Pancreas (tissue), 10 donors: ENCODE results near the gene JMJD8. TPM values are rescaled to one million over a fixed set of nuclear protein-coding genes. Genes with fewer than 3 reads are reported as not detected.

Experiments used
- ATAC-seq, 4 donors: fragments of 200-7000 bp; cut with Tn5 transposase; one replicate each; pipeline versions ENCODE4 v1.8.0 to v1.9.1; 2020; ENCODE audit warnings: mild to moderate bottlenecking in 4 of 4, moderate library complexity in 4 of 4
- DNase-seq, 6 donors: peaks; one replicate each; pipeline ENCODE4 v3.0.0-alpha.2; 2020
- FAIRE-seq: peaks from 2 replicates; lab custom pipeline; 2012; peaks lifted over from hg19 to GRCh38; lab: Jason Lieb, UNC
- H3K27ac ChIP-seq, 4 donors: fragments of 200-600 bp; sonication (generic); 1 replicate in 3 of 4; 2 replicates in 1 of 4; pipeline versions ENCODE4 v1.5.0 to v1.8.0; 2020
- H3K27me3 ChIP-seq, 4 donors: fragments of 200-600 bp; one replicate each; pipeline ENCODE4 v1.8.0; 2021
- H3K36me3 ChIP-seq, 3 donors: fragments of 200-600 bp; sonication (generic) in 1 of 3; one replicate each; pipeline versions ENCODE4 v1.5.0 to v1.8.0; 2020 to 2021
- H3K4me1 ChIP-seq, 3 donors: fragments of 200-600 bp; one replicate each; pipeline ENCODE4 v1.8.0; 2021
- H3K4me3 ChIP-seq, 4 donors: fragments of 200-600 bp; sonication (generic) in 2 of 4; one replicate each; pipeline versions ENCODE4 v1.5.0 to v1.8.0; 2020 to 2021
- H3K9me3 ChIP-seq, 4 donors: fragments of 200-600 bp; one replicate each; pipeline ENCODE4 v1.8.0; 2021
- WGBS, 2 donors: extraction: QIAGEN DNeasy Blood & Tissue Kit; methylation state at CpG; one replicate each; pipeline ENCODE4 v1.1.7; 2013; 5-methylcytosine and 5-hydroxymethylcytosine counted together
- intact Hi-C, 3 donors: fragments of 100-400 bp; cut with DNase I; formaldehyde crosslinking; loops; one replicate each; pipeline versions ENCODE4 v1.11.1 to v1.14.2; 2022
- polyA plus RNA-seq, 2 donors: library from polyadenylated mRNA; stranded (reverse); fragments of 200-250 nt; gene quantifications; one replicate each; pipeline ENCODE4 v1.2.3, GENCODE V29; 2013
- total RNA-seq, 6 donors: library from RNA; stranded (reverse); fragmentation: NEBNext Ultra II Directional in 4 of 6; extraction: Animal tissue kit (Norgen Biotek cat#: 25700) in 4 of 6; gene quantifications; one replicate each; pipeline versions ENCODE4 v1.2.1 to v1.2.4, GENCODE V29; 2021 to 2023
- TF ChIP-seq, protein P1 (sequence below), 4 donors: fragments of 200-600 bp; sonication (generic) in 3 of 4; IDR thresholded peaks; one replicate each; pipeline versions ENCODE4 v1.5.0 to v1.8.0; 2021; ENCODE audit warnings: antibody characterized with exemption in 4 of 4
- donor health status: healthy with polysubstance abuse.
- donor health status: DM: no; HTN: no; CAD: no; lungs with moderate emphysema.
- donor health status: DM: no; HTN: no; CAD: no.
- donor health status: control.
- donor health status: control.
- donor health status: Bipolar disorder and iron deficiency.
- donor health status: DM: yes; HTN: yes; CAD: no.
- donor health status: DM: no; HTN: no; CAD: no.
- donor health status: DM: no; HTN: no; CAD: no.
- donor health status: DM: yes; HTN: yes; CAD: no.

Gene JMJD8
- total and polyA plus RNA-seq, 8 donors = 25.0 to 50.2 (median 34.2) TPM

- 68 to 70% methylated on average over 10 to 12 of the region's 12 CpGs for WGBS, 2 donors
- H3K27me3 ChIP-seq = peaks cover 0 to 46% (median 14%) of the 10 kb centered on the region in 4 donors
- no peak for DNase-seq
- no peaks in the 10 kb centered on the region for H3K36me3 ChIP-seq
- intact Hi-C loops = loop anchor here in 1 of 3 donors (10.0 kb wide), 1 partner anchor 81 kb away; the partner anchor contains the start of genes CHTF18 and RPUSD1
- no peaks in the 10 kb centered on the region for H3K9me3 ChIP-seq
- no peak overlapping the region for H3K27ac ChIP-seq
- no peak overlapping the region for H3K4me3 ChIP-seq
- no peak for FAIRE-seq
- ATAC-seq = no peak
- H3K4me1 ChIP-seq = no peaks in the 10 kb centered on the region
- TF ChIP-seq, protein P1, sequence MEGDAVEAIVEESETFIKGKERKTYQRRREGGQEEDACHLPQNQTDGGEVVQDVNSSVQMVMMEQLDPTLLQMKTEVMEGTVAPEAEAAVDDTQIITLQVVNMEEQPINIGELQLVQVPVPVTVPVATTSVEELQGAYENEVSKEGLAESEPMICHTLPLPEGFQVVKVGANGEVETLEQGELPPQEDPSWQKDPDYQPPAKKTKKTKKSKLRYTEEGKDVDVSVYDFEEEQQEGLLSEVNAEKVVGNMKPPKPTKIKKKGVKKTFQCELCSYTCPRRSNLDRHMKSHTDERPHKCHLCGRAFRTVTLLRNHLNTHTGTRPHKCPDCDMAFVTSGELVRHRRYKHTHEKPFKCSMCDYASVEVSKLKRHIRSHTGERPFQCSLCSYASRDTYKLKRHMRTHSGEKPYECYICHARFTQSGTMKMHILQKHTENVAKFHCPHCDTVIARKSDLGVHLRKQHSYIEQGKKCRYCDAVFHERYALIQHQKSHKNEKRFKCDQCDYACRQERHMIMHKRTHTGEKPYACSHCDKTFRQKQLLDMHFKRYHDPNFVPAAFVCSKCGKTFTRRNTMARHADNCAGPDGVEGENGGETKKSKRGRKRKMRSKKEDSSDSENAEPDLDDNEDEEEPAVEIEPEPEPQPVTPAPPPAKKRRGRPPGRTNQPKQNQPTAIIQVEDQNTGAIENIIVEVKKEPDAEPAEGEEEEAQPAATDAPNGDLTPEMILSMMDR (IDR thresholded peaks at IDR 0.05) = no peak
Observed at GRCh38 chr16:703406-703805, 19.3 kb upstream of the JMJD8 start.

DNA sequence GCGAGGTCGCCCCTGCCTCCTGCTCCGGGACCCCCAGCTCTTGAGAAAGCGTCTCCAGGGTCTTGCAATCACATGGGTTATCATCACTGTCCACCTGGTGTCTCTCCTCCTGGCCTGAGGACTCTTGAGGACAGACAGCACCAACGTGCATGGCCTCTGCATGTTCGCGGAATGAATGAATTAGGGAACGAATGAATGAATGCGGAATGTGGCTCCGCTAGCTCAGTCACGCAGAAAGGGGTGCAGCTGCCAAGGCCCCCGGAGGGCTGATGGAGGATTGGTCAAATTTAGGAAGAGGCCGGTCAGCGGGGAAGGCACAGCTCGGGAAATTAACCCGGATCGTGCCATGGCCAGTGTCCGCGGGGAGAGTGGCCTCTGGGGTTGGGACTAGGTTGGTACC, 18.2 kb upstream of the JMJD8 start:
- intact Hi-C loops = loop anchor here in 1 of 3 donors (10.0 kb wide), 1 partner anchor 82 kb away; the partner anchor contains the start of genes CHTF18 and RPUSD1

GRCh38 chr16:700684-701584, 16.8 kb upstream of the JMJD8 start:
- 6 to 8% methylated on average over 52 to 76 of the region's 76 CpGs for WGBS, 2 donors
- peak overlapping the region in 1 of 4 donors; percentile 14 for H3K4me3 ChIP-seq
- H3K27ac ChIP-seq = no peak overlapping the region
- TF ChIP-seq, protein P1 (IDR thresholded peaks at IDR 0.05) = no peak
- ATAC-seq = peak; percentile 66 to 85 (median 72)
- no peak for FAIRE-seq
- intact Hi-C loops = loop anchor here in 1 of 3 donors (10.0 kb wide), 1 partner anchor 84 kb away; the partner anchor contains the start of genes CHTF18 and RPUSD1
- peaks cover 0 to 47% (median 14%) of the 10 kb centered on the region in 4 donors for H3K27me3 ChIP-seq
- H3K9me3 ChIP-seq = no peaks in the 10 kb centered on the region
- no peaks in the 10 kb centered on the region for H3K36me3 ChIP-seq
- peaks cover 0 to under 1% (median 0%) of the 10 kb centered on the region in 3 donors for H3K4me1 ChIP-seq
- DNase-seq = peak in 2 of 6 donors; percentile 46 to 85

More for the DNA sequence above, 18.2 kb upstream of the JMJD8 start:
- Histone ChIP-seq H3K4me1 (no peaks in the 10 kb centered on the region), H3K27me3 (peaks cover 0 to 40% (median 14%) of the 10 kb centered on the region in 4 donors), H3K27ac (no peak overlapping the region), H3K9me3 (no peaks in the 10 kb centered on the region), H3K36me3 (no peaks in the 10 kb centered on the region), H3K4me3 (no peak overlapping the region)
- no peak for FAIRE-seq
- no peak for DNase-seq
- TF ChIP-seq, protein P1 (IDR thresholded peaks at IDR 0.05) = no peak
- WGBS, 2 donors = 68 to 78% methylated on average over 19 of the region's 19 CpGs
- no peak for ATAC-seq

- H3K9me3 ChIP-seq = no peaks in the 10 kb centered on the region
- FAIRE-seq = no peak
- no peak overlapping the region for H3K4me3 ChIP-seq
- WGBS, 2 donors = 65 to 78% methylated on average over 19 of the region's 19 CpGs
- no peak for ATAC-seq
- intact Hi-C loops = no loop called here
- no peak overlapping the region for H3K27ac ChIP-seq
- no peaks in the 10 kb centered on the region for H3K36me3 ChIP-seq
- H3K4me1 ChIP-seq = peaks cover 0 to 16% (median 6%) of the 10 kb centered on the region in 3 donors
- peaks cover 0 to 41% (median 11%) of the 10 kb centered on the region in 4 donors for H3K27me3 ChIP-seq
- TF ChIP-seq, protein P1 (IDR thresholded peaks at IDR 0.05) = no peak
- DNase-seq = no peak
Observed at GRCh38 chr16:698911-699671, 15.0 kb upstream of the JMJD8 start.
